ENCODE measurements around the gene UCKL1. TPM values are rescaled to one million over a fixed set of nuclear protein-coding genes. Genes with fewer than 3 reads are reported as not detected.
"Not testable (repeated sequence)": the region's sequence is repeated elsewhere in the genome, so short reads cannot be mapped to it uniquely, and the experiment has no call there.

The UCKL1 gene
- total and polyA plus RNA-seq, 2 donors, result 21.2 to 51.8 TPM

DNA sequence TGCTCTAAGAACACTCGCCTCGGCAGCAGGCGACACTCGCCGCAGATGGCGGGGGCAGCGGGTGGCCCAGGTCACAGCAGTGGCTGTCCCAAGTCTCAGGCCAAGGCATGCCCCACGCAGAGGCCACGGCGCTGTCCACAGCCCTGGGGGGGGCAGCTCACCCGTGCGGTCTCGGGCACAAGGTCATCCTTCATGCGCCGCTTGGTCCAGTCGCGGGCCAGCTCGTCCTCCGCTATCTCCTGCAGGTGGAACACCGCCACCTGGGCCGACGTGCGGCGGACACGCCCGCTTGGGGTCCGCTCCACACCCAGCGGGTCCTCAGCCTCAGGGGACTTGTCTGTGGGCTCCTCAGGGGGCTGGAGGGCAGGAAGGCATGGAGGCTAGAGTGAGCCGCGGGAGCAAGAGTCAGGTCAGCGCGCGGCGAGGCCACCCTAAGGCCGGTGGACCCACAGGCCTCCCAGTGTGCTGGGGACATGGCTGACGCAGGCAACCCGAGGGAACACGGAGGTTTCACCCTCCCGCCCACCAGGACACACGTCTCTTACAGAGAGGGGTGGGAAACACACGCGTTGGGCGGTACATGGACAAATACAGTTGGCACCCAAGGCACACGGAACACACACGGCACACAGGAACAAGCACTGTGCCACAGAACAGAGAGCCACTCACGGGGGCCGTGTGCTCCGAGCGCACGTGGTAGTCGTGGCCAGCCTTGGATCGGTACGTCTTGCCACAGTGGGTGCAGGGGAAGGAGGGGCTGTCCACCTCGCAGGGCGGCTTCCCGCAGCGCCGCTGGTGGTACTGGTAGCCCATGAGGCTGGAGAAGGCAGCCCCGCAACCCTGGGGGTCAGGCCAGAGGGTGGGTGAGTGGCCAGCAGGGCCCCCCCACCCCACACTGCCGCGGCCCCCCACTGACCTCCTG, 6.5 kb upstream of the UCKL1 start:
- H3K27ac ChIP-seq (ENCODE audit: low read depth in 1 of 2, low read length in 1 of 2), result no peak overlapping the region
- DNase-seq (ENCODE audit: low read depth in 6 of 9, low spot score in 9 of 9), result no peak
- H3K4me1 ChIP-seq (ENCODE audit: control insufficient read depth in 2 of 2, insufficient read depth in 2 of 2, low read length in 2 of 2), result no peaks in the 10 kb centered on the region
- H3K9me3 ChIP-seq (ENCODE audit: control insufficient read depth in 2 of 2, insufficient read depth in 1 of 2, low read length in 1 of 2), result peaks cover 0 to 2% of the 10 kb centered on the region in 2 donors
- H3K4me3 ChIP-seq (ENCODE audit: low read length in 2 of 2), result no peak overlapping the region
- no peaks in the 10 kb centered on the region for H3K27me3 ChIP-seq (ENCODE audit: control insufficient read depth in 2 of 2, insufficient read depth in 1 of 2, low read length in 1 of 2)
- WGBS, result 98% methylated on average over 61 of the region's 61 CpGs
- H3K36me3 ChIP-seq (ENCODE audit: control insufficient read depth in 2 of 2, insufficient read depth in 2 of 2, low read length in 1 of 2), result peaks cover 59 to 64% of the 10 kb centered on the region in 2 donors

- 98% methylated on average over 26 of the region's 26 CpGs for WGBS
- no peaks in the 10 kb centered on the region for H3K9me3 ChIP-seq (ENCODE audit: control insufficient read depth in 2 of 2, insufficient read depth in 1 of 2, low read length in 1 of 2)
- no peaks in the 10 kb centered on the region for H3K27me3 ChIP-seq (ENCODE audit: control insufficient read depth in 2 of 2, insufficient read depth in 1 of 2, low read length in 1 of 2)
- no peak for DNase-seq (ENCODE audit: low read depth in 6 of 9, low spot score in 9 of 9)
- H3K4me1 ChIP-seq (ENCODE audit: control insufficient read depth in 2 of 2, insufficient read depth in 2 of 2, low read length in 2 of 2), result peaks cover 3 to 7% of the 10 kb centered on the region in 2 donors
- H3K36me3 ChIP-seq (ENCODE audit: control insufficient read depth in 2 of 2, insufficient read depth in 2 of 2, low read length in 1 of 2), result peaks cover 52 to 62% of the 10 kb centered on the region in 2 donors
- no peak overlapping the region for H3K27ac ChIP-seq (ENCODE audit: low read depth in 1 of 2, low read length in 1 of 2)
- H3K4me3 ChIP-seq (ENCODE audit: low read length in 2 of 2), result no peak overlapping the region
These were observed 5.6 kb upstream of the UCKL1 start for GRCh38 chr20:63961664-63962425.

DNA sequence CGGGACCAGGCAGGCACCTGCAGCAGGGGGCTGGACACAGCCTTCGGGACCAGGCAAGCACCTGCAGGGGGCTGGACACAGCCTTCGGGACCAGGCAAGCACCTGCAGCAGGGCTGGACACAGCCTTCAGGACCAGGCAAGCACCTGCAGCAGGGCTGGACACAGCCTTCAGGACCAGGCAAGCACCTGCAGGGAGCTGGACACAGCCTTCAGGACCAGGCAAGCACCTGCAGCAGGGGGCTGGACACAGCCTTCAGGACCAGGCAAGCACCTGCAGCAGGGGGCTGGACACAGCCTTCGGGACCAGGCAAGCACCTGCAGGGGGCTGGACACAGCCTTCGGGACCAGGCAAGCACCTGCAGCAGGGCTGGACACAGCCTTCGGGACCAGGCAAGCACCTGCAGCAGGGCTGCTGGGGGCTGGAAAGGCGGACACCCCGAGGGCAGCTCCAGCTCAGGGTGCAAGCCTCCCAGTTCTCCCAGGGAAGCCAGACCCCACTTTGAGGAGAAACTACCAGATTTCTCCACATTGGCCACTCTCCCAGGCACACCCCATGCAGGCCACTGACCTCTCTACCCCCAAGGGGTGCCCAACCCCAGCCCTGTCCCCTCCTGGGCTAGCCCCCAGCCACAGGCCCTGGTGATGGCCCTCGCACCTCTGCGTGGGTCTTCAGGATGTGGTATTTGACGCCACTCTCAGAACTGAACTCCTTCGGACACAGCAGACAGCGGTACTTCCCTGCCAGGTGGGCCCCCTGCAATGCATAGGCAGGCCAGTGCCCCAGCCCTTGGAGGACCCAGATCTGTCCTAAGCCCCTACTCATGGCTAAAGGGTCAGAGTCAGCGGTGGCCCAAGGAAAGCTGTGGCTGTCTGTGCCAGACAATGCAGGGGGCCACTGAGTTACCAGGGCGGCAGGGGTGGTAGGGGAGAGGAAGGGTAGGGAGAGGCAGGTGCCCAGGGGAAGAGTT, 4.7 kb upstream of the UCKL1 start:
- not testable (repeated sequence) for DNase-seq (ENCODE audit: low read depth in 6 of 9, low spot score in 9 of 9); H3K4me3 ChIP-seq (ENCODE audit: low read length in 2 of 2); H3K27me3 ChIP-seq (ENCODE audit: control insufficient read depth in 2 of 2, insufficient read depth in 1 of 2, low read length in 1 of 2); H3K9me3 ChIP-seq (ENCODE audit: control insufficient read depth in 2 of 2, insufficient read depth in 1 of 2, low read length in 1 of 2); H3K27ac ChIP-seq (ENCODE audit: low read depth in 1 of 2, low read length in 1 of 2)
- peaks cover 44 to 53% of the 10 kb centered on the region in 2 donors for H3K36me3 ChIP-seq (ENCODE audit: control insufficient read depth in 2 of 2, insufficient read depth in 2 of 2, low read length in 1 of 2)
- peaks cover 7 to 11% of the 10 kb centered on the region in 2 donors for H3K4me1 ChIP-seq (ENCODE audit: control insufficient read depth in 2 of 2, insufficient read depth in 2 of 2, low read length in 2 of 2)
- WGBS, result 97% methylated on average over 15 of the region's 15 CpGs

DNA sequence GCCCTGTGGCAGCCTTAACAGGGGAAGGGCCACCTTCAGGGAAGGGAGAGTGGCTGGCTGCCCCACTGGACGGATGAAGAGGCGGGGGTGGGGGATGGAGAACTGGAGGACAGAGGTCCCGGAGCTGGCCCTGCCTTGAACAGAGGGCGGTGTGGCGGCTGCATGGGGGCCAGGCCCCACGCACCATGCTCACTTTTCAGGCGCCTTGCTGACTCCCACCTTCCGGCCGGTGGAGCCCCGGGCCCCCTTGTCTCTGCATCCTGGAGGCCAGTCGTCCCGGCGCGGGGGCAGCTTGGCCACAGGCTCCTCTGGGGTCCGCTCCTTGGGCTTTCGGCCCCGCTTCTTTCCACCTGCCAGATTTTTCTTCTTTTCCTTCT, 3.5 kb upstream of the UCKL1 start:
- Histone ChIP-seq H3K27me3 (ENCODE audit: control insufficient read depth in 2 of 2, insufficient read depth in 1 of 2, low read length in 1 of 2) (no peaks in the 10 kb centered on the region), H3K9me3 (ENCODE audit: control insufficient read depth in 2 of 2, insufficient read depth in 1 of 2, low read length in 1 of 2) (no peaks in the 10 kb centered on the region), H3K4me3 (ENCODE audit: low read length in 2 of 2) (no peak overlapping the region), H3K4me1 (ENCODE audit: control insufficient read depth in 2 of 2, insufficient read depth in 2 of 2, low read length in 2 of 2) (peaks cover 16 to 18% of the 10 kb centered on the region in 2 donors), H3K36me3 (ENCODE audit: control insufficient read depth in 2 of 2, insufficient read depth in 2 of 2, low read length in 1 of 2) (peaks cover 44 to 52% of the 10 kb centered on the region in 2 donors), H3K27ac (ENCODE audit: low read depth in 1 of 2, low read length in 1 of 2) (no peak overlapping the region)
- no peak for DNase-seq (ENCODE audit: low read depth in 6 of 9, low spot score in 9 of 9)
- 99% methylated on average over 17 of the region's 17 CpGs for WGBS

GRCh38 chr20:63958964-63959698, 2.9 kb upstream of the UCKL1 start:
- H3K36me3 ChIP-seq (ENCODE audit: control insufficient read depth in 2 of 2, insufficient read depth in 2 of 2, low read length in 1 of 2), result peaks cover 40 to 47% of the 10 kb centered on the region in 2 donors
- DNase-seq (ENCODE audit: low read depth in 6 of 9, low spot score in 9 of 9), result no peak
- no peaks in the 10 kb centered on the region for H3K9me3 ChIP-seq (ENCODE audit: control insufficient read depth in 2 of 2, insufficient read depth in 1 of 2, low read length in 1 of 2)
- peaks cover 18 to 24% of the 10 kb centered on the region in 2 donors for H3K4me1 ChIP-seq (ENCODE audit: control insufficient read depth in 2 of 2, insufficient read depth in 2 of 2, low read length in 2 of 2)
- 97% methylated on average over 10 of the region's 10 CpGs for WGBS
- no peak overlapping the region for H3K4me3 ChIP-seq (ENCODE audit: low read length in 2 of 2)
- H3K27ac ChIP-seq (ENCODE audit: low read depth in 1 of 2, low read length in 1 of 2), result no peak overlapping the region
- H3K27me3 ChIP-seq (ENCODE audit: control insufficient read depth in 2 of 2, insufficient read depth in 1 of 2, low read length in 1 of 2), result no peaks in the 10 kb centered on the region

- no peak overlapping the region for H3K27ac ChIP-seq (ENCODE audit: low read depth in 1 of 2, low read length in 1 of 2)
These were observed 2.3 kb upstream of the UCKL1 start for GRCh38 chr20:63958471-63958870.

DNA sequence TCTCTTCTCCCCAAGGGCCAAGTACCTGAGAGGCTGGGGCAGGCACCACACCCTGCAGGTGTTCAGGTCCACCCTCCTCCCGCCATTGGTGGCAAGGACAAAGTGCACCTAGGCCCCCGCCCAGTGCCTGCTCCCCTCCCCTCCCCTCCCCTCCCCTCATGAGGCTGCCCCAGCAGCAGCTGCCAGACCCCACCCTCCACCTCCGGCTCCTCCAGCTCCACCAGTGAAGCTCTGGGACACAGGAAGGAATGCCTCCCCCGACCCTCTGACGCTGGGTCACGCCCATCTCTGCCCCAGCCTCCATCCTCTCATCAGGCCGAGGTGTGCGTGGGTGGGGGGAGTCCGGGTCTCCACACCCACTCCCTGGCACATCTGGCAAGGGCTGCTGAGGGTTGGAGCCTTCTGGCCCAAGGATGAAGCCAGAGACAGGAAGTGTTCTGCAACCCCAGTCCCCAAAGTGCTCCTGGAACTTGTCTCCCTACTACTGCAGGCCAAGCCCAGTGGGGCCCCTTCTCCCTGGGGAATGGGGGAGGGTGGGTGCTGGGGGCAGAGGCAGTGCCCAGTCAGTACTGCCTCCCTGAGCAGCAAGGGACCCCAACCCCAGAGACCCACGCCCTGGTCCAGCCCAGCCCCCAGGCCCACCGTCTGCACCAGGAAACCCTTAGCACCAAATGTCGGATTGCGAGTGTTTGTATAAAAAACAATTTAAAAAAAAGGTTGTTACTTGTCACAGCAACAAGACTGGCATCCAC, 1.6 kb upstream of the UCKL1 start:
- 87% methylated on average over 13 of the region's 13 CpGs for WGBS
- no peak for DNase-seq (ENCODE audit: low read depth in 6 of 9, low spot score in 9 of 9)
- H3K4me1 ChIP-seq (ENCODE audit: control insufficient read depth in 2 of 2, insufficient read depth in 2 of 2, low read length in 2 of 2), result peaks cover 18 to 29% of the 10 kb centered on the region in 2 donors
- no peak overlapping the region for H3K27ac ChIP-seq (ENCODE audit: low read depth in 1 of 2, low read length in 1 of 2)
- no peaks in the 10 kb centered on the region for H3K9me3 ChIP-seq (ENCODE audit: control insufficient read depth in 2 of 2, insufficient read depth in 1 of 2, low read length in 1 of 2)
- H3K4me3 ChIP-seq (ENCODE audit: low read length in 2 of 2), result no peak overlapping the region
- H3K27me3 ChIP-seq (ENCODE audit: control insufficient read depth in 2 of 2, insufficient read depth in 1 of 2, low read length in 1 of 2), result no peaks in the 10 kb centered on the region
- peaks cover 33 to 34% of the 10 kb centered on the region in 2 donors for H3K36me3 ChIP-seq (ENCODE audit: control insufficient read depth in 2 of 2, insufficient read depth in 2 of 2, low read length in 1 of 2)

More at GRCh38 chr20:63958471-63958870, 2.3 kb upstream of the UCKL1 start:
- no peak for DNase-seq (ENCODE audit: low read depth in 6 of 9, low spot score in 9 of 9)
- peaks cover 38 to 40% of the 10 kb centered on the region in 2 donors for H3K36me3 ChIP-seq (ENCODE audit: control insufficient read depth in 2 of 2, insufficient read depth in 2 of 2, low read length in 1 of 2)
- no peaks in the 10 kb centered on the region for H3K27me3 ChIP-seq (ENCODE audit: control insufficient read depth in 2 of 2, insufficient read depth in 1 of 2, low read length in 1 of 2)
- no peaks in the 10 kb centered on the region for H3K9me3 ChIP-seq (ENCODE audit: control insufficient read depth in 2 of 2, insufficient read depth in 1 of 2, low read length in 1 of 2)
- H3K4me3 ChIP-seq (ENCODE audit: low read length in 2 of 2), result no peak overlapping the region
- peaks cover 18 to 29% of the 10 kb centered on the region in 2 donors for H3K4me1 ChIP-seq (ENCODE audit: control insufficient read depth in 2 of 2, insufficient read depth in 2 of 2, low read length in 2 of 2)
- WGBS, result 97% methylated on average over 4 of the region's 4 CpGs
